ENCODE measurements around the gene DUS4L. TPM values are rescaled to one million over a fixed set of nuclear protein-coding genes. Genes with fewer than 3 reads are reported as not detected.

Gene DUS4L
- total and polyA plus RNA-seq, 3 experiments from 2014 or later: 6.6 to 11.6 (median 11.6) TPM

GRCh38 chr7:107627002-107627401 is 63.2 kb downstream of the DUS4L start:
- no peak overlapping the region for H3K4me3 Mint-ChIP-seq
- ChIA-PET CTCF (no interaction called here), POLR2A (no interaction called here)
- H3K4me3 ChIP-seq (ENCODE audit: low read length): no peak overlapping the region
- no peaks in the 10 kb centered on the region for H3K9me3 ChIP-seq (ENCODE audit: low read length)
- no peaks in the 10 kb centered on the region for H3K4me1 ChIP-seq (ENCODE audit: insufficient read depth, low read length)
- H3K27ac Mint-ChIP-seq: no peak overlapping the region
- peaks cover 6 to 14% (median 7%) of the 10 kb centered on the region in 3 donors for H3K36me3 Mint-ChIP-seq
- no peak overlapping the region for H3K27ac ChIP-seq (ENCODE audit: low read depth, low read length)
- H3K27me3 Mint-ChIP-seq: no peaks in the 10 kb centered on the region
- no peaks in the 10 kb centered on the region for H3K27me3 ChIP-seq (ENCODE audit: insufficient read depth, low read length, poor library complexity, severe bottlenecking)
- no peak for DNase-seq
- no peaks in the 10 kb centered on the region for H3K4me1 Mint-ChIP-seq
- H3K9me3 Mint-ChIP-seq: no peaks in the 10 kb centered on the region
- H3K36me3 ChIP-seq (ENCODE audit: insufficient read depth, low read length): no peaks in the 10 kb centered on the region

Other genes with a start within 250 kb of the DUS4L start
- not detected for gene GPR22, start 93.9 kb upstream of the DUS4L start, total RNA-seq
- gene GPR22, start 93.9 kb upstream of the DUS4L start, polyA plus RNA-seq: 0.28 TPM
- gene COG5, start 51 bp upstream of the DUS4L start, total RNA-seq: 10 to 100 TPM; 29.2 to 38.9 TPM
- gene COG5, start 51 bp upstream of the DUS4L start, polyA plus RNA-seq: 39.4 TPM
- gene BCAP29, start 16.3 kb downstream of the DUS4L start, total RNA-seq: 10 to 100 TPM; 46.5 to 48.7 TPM
- gene BCAP29, start 16.3 kb downstream of the DUS4L start, polyA plus RNA-seq: 44.6 TPM
- gene SLC26A4, start 96.9 kb downstream of the DUS4L start, total RNA-seq: 1 to 10 TPM in 1 of 2 experiments, under 1 TPM in 1; 0.78 to 2.1 TPM
- gene SLC26A4, start 96.9 kb downstream of the DUS4L start, polyA plus RNA-seq: not detected
- gene CBLL1, start 180.2 kb downstream of the DUS4L start, total RNA-seq: 10 to 100 TPM; 42.7 to 49.3 TPM
- gene CBLL1, start 180.2 kb downstream of the DUS4L start, polyA plus RNA-seq: 89.7 TPM
- gene SLC26A3, start 239.3 kb downstream of the DUS4L start, total RNA-seq: not detected
- gene SLC26A3, start 239.3 kb downstream of the DUS4L start, polyA plus RNA-seq: not detected